ENCODE results near the gene CMTM6. TPM values are rescaled to one million over a fixed set of nuclear protein-coding genes. Genes with fewer than 3 reads are reported as not detected.

CMTM6 gene
- total and polyA plus RNA-seq, 2 of the 8 experiments (the other 6 are each of a cell fraction or from before 2014, with no cell fraction given), result 24.0 to 51.5 TPM

DNA sequence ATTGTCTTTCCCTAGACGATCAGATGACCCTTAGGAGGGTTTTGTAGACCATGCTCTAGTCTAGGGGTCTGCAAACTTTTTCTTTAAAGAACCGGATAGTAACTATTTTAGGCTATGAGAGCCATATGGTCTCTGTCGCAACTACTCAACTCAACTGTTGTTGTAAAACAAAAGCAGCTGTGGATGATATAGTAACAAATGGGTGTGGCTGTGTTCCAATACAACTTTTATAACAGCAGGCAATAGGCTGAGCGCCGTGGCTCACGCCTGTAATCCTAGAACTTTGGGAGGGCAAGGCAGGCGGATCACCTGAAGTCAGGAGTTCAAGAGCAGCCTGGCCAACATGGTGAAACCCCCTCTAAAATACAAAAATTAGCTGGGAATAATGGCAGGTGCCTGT is 6.1 kb upstream of the CMTM6 start:
- ChIA-PET CTCF (ENCODE audit: partially characterized antibody) (interaction anchor here (0.6 to 4.5 kb wide), 7 partner anchors 41 to 464 kb away, joined by 3 to 34 read pairs (median 4); no protein-coding TSS in a partner anchor), POLR2A (ENCODE audit: partially characterized antibody) (no interaction called here)
- H2BK12ac ChIP-seq (ENCODE audit: low read depth, low read length), result no peak overlapping the region
- no peak overlapping the region for H2AK5ac ChIP-seq (ENCODE audit: low read depth, low read length)
- H3K4me1 ChIP-seq (replicated peaks in 1 of 4; ENCODE audit: control insufficient read depth in 3 of 4, insufficient read depth in 4 of 4, low read length in 3 of 4), result peaks cover 0 to 6% (median 0%) of the 10 kb centered on the region in 4 experiments; a peak in 3 of 7 replicates
- no peak overlapping the region for H4K91ac ChIP-seq (replicated peaks; ENCODE audit: insufficient read length, low read length)
- no peak overlapping the region for H3K27ac ChIP-seq (ENCODE audit: low read depth, low read length)
- H3K4me2 ChIP-seq (ENCODE audit: insufficient read depth in 1 of 2, low read depth in 2 of 2, low read length in 2 of 2), result no peak overlapping the region
- no peaks in the 10 kb centered on the region for H4K20me1 ChIP-seq (replicated peaks in 1 of 2; ENCODE audit: control insufficient read depth in 1 of 2, insufficient read depth in 2 of 2, low read length in 2 of 2)
- no peak overlapping the region for H3K18ac ChIP-seq (ENCODE audit: extremely low read depth, low read length)
- DNase-seq (ENCODE audit: low read depth in 1 of 2, low spot score in 2 of 2) (no peak), FAIRE-seq (no peak)
- H3K14ac ChIP-seq (ENCODE audit: insufficient read length), result no peak overlapping the region
- no peak overlapping the region for H2AFZ ChIP-seq (ENCODE audit: low read length)
- H2BK20ac ChIP-seq (ENCODE audit: low read length), result no peak overlapping the region
- no peaks in the 10 kb centered on the region for H3K36me3 ChIP-seq (ENCODE audit: control insufficient read depth in 2 of 4, insufficient read depth in 4 of 4, low read length in 3 of 4)
- H3K4ac ChIP-seq (replicated peaks; ENCODE audit: insufficient read length, low read depth, low read length), result no peak overlapping the region
- 86% methylated on average over 7 of the region's 7 CpGs; no CpG with 5 or more reads in 1 of the 2 experiments for WGBS, 2 experiments (ENCODE audit: extremely low coverage in 1 of 2, insufficient coverage in 1 of 2, insufficient read length in 1 of 2, insufficient replicate concordance in 2 of 2, low coverage in 1 of 2, low lambda C conversion rate in 2 of 2, missing lambda C conversion rate in 1 of 2)
- no peak overlapping the region for H3K56ac ChIP-seq (replicated peaks; ENCODE audit: insufficient read length, low read depth, low read length)
- no peak overlapping the region for H4K8ac ChIP-seq (ENCODE audit: extremely low read depth, insufficient read depth, low read length)
- no peak overlapping the region for H2BK5ac ChIP-seq (ENCODE audit: low read depth, low read length)
- H3K23me2 ChIP-seq (ENCODE audit: low read depth, low read length), result peaks cover 1% of the 10 kb centered on the region; the same call in 1 of the 2 replicates
- no peaks in the 10 kb centered on the region for H3K27me3 ChIP-seq (replicated peaks in 1 of 4; ENCODE audit: control insufficient read depth in 3 of 4, extremely low read depth in 1 of 4, insufficient read depth in 3 of 4, low read length in 3 of 4)
- H4K5ac ChIP-seq (ENCODE audit: insufficient read length, low read depth, low read length), result no peak overlapping the region
- no peaks in the 10 kb centered on the region for H3K79me1 ChIP-seq (ENCODE audit: low read depth, low read length)
- TF ChIP-seq SP4 (IDR thresholded peaks at IDR 0.05; ENCODE audit: low read length) (no peak), RXRA (IDR thresholded peaks at IDR 0.05; ENCODE audit: insufficient read depth, low read depth, low read length) (no peak), MAFK (IDR thresholded peaks at IDR 0.05; ENCODE audit: low read depth, low read length) (no peak)
- no peak overlapping the region for H2BK15ac ChIP-seq (ENCODE audit: low read length)
- H3K9ac ChIP-seq (replicated peaks in 1 of 4; ENCODE audit: extremely low read depth in 1 of 4, low read depth in 3 of 4, low read length in 3 of 4), result no peak overlapping the region
- no peaks in the 10 kb centered on the region for H3K9me3 ChIP-seq (ENCODE audit: insufficient read depth in 2 of 2, low read depth in 1 of 2, low read length in 1 of 2)
- no peak overlapping the region for H3K23ac ChIP-seq (ENCODE audit: insufficient read length)
- H2BK120ac ChIP-seq (replicated peaks; ENCODE audit: low read depth, low read length), result no peak overlapping the region
- no peaks in the 10 kb centered on the region for H3K79me2 ChIP-seq (ENCODE audit: control insufficient read depth in 1 of 2, insufficient read depth in 2 of 2, low read length in 2 of 2)
- H3K4me3 ChIP-seq (ENCODE audit: extremely low read depth in 1 of 4, insufficient read depth in 2 of 4, low read depth in 3 of 4, low read length in 4 of 4), result no peak overlapping the region

Measured in H1 (cell line).